IMR-90 (cell line): ENCODE data around the gene MAGI1. TPM values are rescaled to one million over a fixed set of nuclear protein-coding genes. Genes with fewer than 3 reads are reported as not detected.

ENCODE experiments used
- ATAC-seq: fragments of 200-7000 bp; cut with Tn5 transposase; 2 replicates; pipeline ENCODE4 v1.9.1; 2020; ENCODE audit warnings: low read depth, mild to moderate bottlenecking, moderate library complexity
- BruUV-seq: library from RNA; stranded (reverse); fragments of 400-500 nt; replicated peaks from 2 replicates; lab custom pipeline; 2021; lab: Mats Ljungman, UMichigan
- CTCF ChIA-PET: fragments of 300-600 bp; formaldehyde crosslinking; extraction: SDS; loops from one replicate; lab custom pipeline; 2021; ENCODE audit warnings: antibody characterized with exemption; lab: Yijun Ruan, JAX
- POLR2A ChIA-PET: fragments of 300-600 bp; sonication (Branson Sonifier 250); formaldehyde crosslinking; loops from one replicate; lab custom pipeline; 2022; ENCODE audit warnings: antibody characterized with exemption; ENCODE audit not compliant: unreplicated experiment; lab: Charles Lee
- DNase-seq: peaks from one replicate; pipeline ENCODE4 v3.0.0; 2013
- H2AFZ ChIP-seq: replicated peaks from 2 replicates; pipeline ENCODE3; 2013; ENCODE audit warnings: low read length, mild to moderate bottlenecking; ENCODE audit not compliant: poor library complexity
- H2AK5ac ChIP-seq: 2 replicates; pipeline ENCODE4 v1.6.1; 2013; ENCODE audit warnings: low read depth, low read length, inconsistent platforms
- H2AK9ac ChIP-seq: replicated peaks from 2 replicates; pipeline ENCODE3; 2013; ENCODE audit warnings: mild to moderate bottlenecking, low read depth, low read length, moderate library complexity; ENCODE audit not compliant: poor library complexity
- H2BK120ac ChIP-seq: 2 replicates; pipeline ENCODE4 v1.6.1; 2013; ENCODE audit warnings: low read depth, low read length, inconsistent platforms
- H2BK15ac ChIP-seq: 3 replicates; pipeline ENCODE4 v1.6.1; 2013; ENCODE audit warnings: low read depth, low read length, inconsistent platforms
- H2BK20ac ChIP-seq: 2 replicates; pipeline ENCODE4 v1.6.1; 2013; ENCODE audit warnings: low read depth, mild to moderate bottlenecking, inconsistent platforms, low read length, moderate library complexity
- H2BK5ac ChIP-seq: 2 replicates; pipeline ENCODE4 v1.6.1; 2013; ENCODE audit warnings: mild to moderate bottlenecking, low read depth, low read length, inconsistent platforms; ENCODE audit not compliant: poor library complexity, severe bottlenecking
- H3K14ac ChIP-seq: replicated peaks from 2 replicates; pipeline ENCODE4 v1.6.1; 2013; ENCODE audit warnings: low read depth, low read length, inconsistent platforms
- H3K18ac ChIP-seq: 2 replicates; pipeline ENCODE4 v1.6.1; 2013; ENCODE audit warnings: low read depth, low read length, control low read depth
- H3K23ac ChIP-seq: 2 replicates; pipeline ENCODE4 v1.6.1; 2013; ENCODE audit warnings: low read depth, low read length, inconsistent platforms
- H3K27ac ChIP-seq: 2 replicates; pipeline ENCODE4 v1.5.1; 2013; ENCODE audit warnings: mild to moderate bottlenecking, control low read depth, low read length; ENCODE audit not compliant: insufficient read depth
- H3K27me3 ChIP-seq: 2 replicates; pipeline ENCODE4 v1.6.1; 2013; ENCODE audit warnings: low read length; ENCODE audit not compliant: control insufficient read depth, insufficient read depth
- H3K36me3 ChIP-seq: 2 replicates; pipeline ENCODE4 v1.6.1; 2013; ENCODE audit warnings: low read length, mixed read lengths; ENCODE audit not compliant: control insufficient read depth, insufficient read depth
- H3K4ac ChIP-seq: 2 replicates; pipeline ENCODE4 v1.6.1; 2013; ENCODE audit warnings: low read depth, low read length, inconsistent platforms
- H3K4me1 ChIP-seq: 2 replicates; pipeline ENCODE4 v1.6.1; 2013; ENCODE audit warnings: low read length, mixed read lengths; ENCODE audit not compliant: control insufficient read depth, insufficient read depth
- H3K4me2 ChIP-seq: 2 replicates; pipeline ENCODE4 v1.6.1; 2013; ENCODE audit warnings: low read depth, mild to moderate bottlenecking, control low read depth, low read length, moderate library complexity
- H3K4me3 ChIP-seq: 2 replicates; pipeline ENCODE4 v1.5.1; 2013; ENCODE audit warnings: low read depth, mild to moderate bottlenecking, control low read depth, low read length, moderate library complexity; ENCODE audit not compliant: insufficient read depth
- H3K56ac ChIP-seq: 2 replicates; pipeline ENCODE4 v1.6.1; 2013; ENCODE audit warnings: low read length, inconsistent platforms; ENCODE audit not compliant: insufficient read depth; ENCODE audit errors: extremely low read depth
- H3K79me1 ChIP-seq, 2 experiments: 2 replicates each; pipeline ENCODE4 v1.6.1; 2013; ENCODE audit warnings: low read length in 2 of 2, inconsistent platforms in 1 of 2, low read depth in 1 of 2
- H3K9ac ChIP-seq: 2 replicates; pipeline ENCODE4 v1.6.1; 2013; ENCODE audit warnings: low read depth, low read length, control low read depth
- H3K9me1 ChIP-seq: 2 replicates; pipeline ENCODE4 v1.6.1; 2013; ENCODE audit warnings: low read length, inconsistent platforms; ENCODE audit not compliant: insufficient read depth
- H3K9me3 ChIP-seq: 2 replicates; pipeline ENCODE4 v1.6.1; 2013; ENCODE audit warnings: low read length; ENCODE audit not compliant: control insufficient read depth, insufficient read depth
- H4K20me1 ChIP-seq: 2 replicates; pipeline ENCODE4 v1.6.1; 2013; ENCODE audit warnings: low read length, inconsistent platforms; ENCODE audit not compliant: insufficient read depth
- H4K5ac ChIP-seq: 2 replicates; pipeline ENCODE4 v1.6.1; 2013; ENCODE audit warnings: mild to moderate bottlenecking, low read depth, low read length, control low read depth
- H4K8ac ChIP-seq, 2 experiments: 2 replicates each; pipeline ENCODE4 v1.6.1; 2013; ENCODE audit warnings: low read depth in 2 of 2, low read length in 2 of 2, control low read depth in 1 of 2, inconsistent platforms in 1 of 2
- H4K91ac ChIP-seq: 2 replicates; pipeline ENCODE4 v1.6.1; 2013; ENCODE audit warnings: low read depth, low read length, inconsistent platforms; ENCODE audit not compliant: insufficient read depth
- FOS ChIP-seq: fragments of 150-350 bp; IDR thresholded peaks from 2 replicates; pipeline ENCODE4 v1.6.1; 2016; ENCODE audit warnings: low read depth, low read length
- NFE2L2 ChIP-seq: fragments of 150-350 bp; IDR thresholded peaks from 2 replicates; pipeline ENCODE4 v1.6.1; 2016; ENCODE audit warnings: low read depth, mild to moderate bottlenecking, low read length
- RFX5 ChIP-seq: IDR thresholded peaks from 2 replicates; pipeline ENCODE4 v1.8.0; 2012; ENCODE audit warnings: low read depth, mild to moderate bottlenecking, low read length, moderate library complexity
- WGBS, 2 experiments: methylation state at CpG; one replicate each; pipeline versions ENCODE4 v1.1.5 to v1.1.7; 2013; ENCODE audit warnings: missing lambda C conversion rate in 2 of 2; ENCODE audit not compliant: insufficient read length in 1 of 2; ENCODE audit errors: extremely low coverage in 2 of 2; 5-methylcytosine and 5-hydroxymethylcytosine counted together
- dilution Hi-C: fragments of 300-500 bp; cut with HindIII; formaldehyde crosslinking; loops from one replicate; pipeline ENCODE4 v1.14.3; 2018; ENCODE audit warnings: low sequenced_read_pairs; ENCODE audit not compliant: unreplicated experiment
- in situ Hi-C: fragments of 300-500 bp; cut with MboI; formaldehyde crosslinking; loops from 3 replicates; pipeline ENCODE4 v1.14.3; 2019; ENCODE audit warnings: low sequenced_read_pairs, inconsistent platforms, mixed read lengths
- intact Hi-C: fragments of 100-400 bp; cut with micrococcal nuclease; formaldehyde crosslinking; loops from 2 replicates; pipeline ENCODE4 v1.10.0; 2022
- polyA plus RNA-seq, 3 experiments: library from polyadenylated mRNA; depleted of rRNA; stranded (reverse); fragments of >200 nt; gene quantifications; 2 replicates each; pipeline ENCODE4 v1.2.3, GENCODE V29; 2012; ENCODE audit warnings: low replicate concordance in 1 of 3
- total RNA-seq: library from RNA; depleted of rRNA; stranded (reverse); fragments of >200 nt; gene quantifications from 2 replicates; pipeline ENCODE4 v1.2.3, GENCODE V29; 2012
- TF ChIP-seq, protein P1 (sequence below): fragments of 150-350 bp; IDR thresholded peaks from 2 replicates; pipeline ENCODE4 v1.6.1; 2017; ENCODE audit warnings: mild to moderate bottlenecking, antibody characterized with exemption, low read length, low read depth

MAGI1 gene
- total and polyA plus RNA-seq, 2 of the 4 experiments (the other 2 are of a cell fraction), result 14.5 to 24.2 TPM

DNA sequence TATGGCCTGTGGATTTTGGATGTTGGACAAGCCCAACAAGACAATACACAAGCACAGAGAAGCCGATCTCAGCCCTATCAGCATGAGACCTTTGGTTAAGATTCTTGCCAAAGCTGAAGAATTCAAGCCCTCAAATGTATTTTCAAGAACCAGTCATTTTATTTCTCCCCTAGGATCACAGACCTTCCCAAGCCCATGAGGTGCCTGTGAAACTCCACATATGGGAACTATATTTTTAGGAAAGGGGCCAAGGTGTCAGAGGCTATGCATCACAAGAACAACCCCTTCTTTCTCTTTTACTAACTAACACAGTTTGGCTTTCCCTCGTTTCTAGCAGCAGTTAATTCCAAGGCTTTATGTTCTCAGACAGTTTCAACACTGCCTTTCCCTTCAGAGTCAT, 364.5 kb downstream of the MAGI1 start:
- in situ Hi-C loops (loop anchor here (10.0 kb wide), 1 partner anchor 239 kb away; no protein-coding TSS in a partner anchor), intact Hi-C loops (no loop called here), dilution Hi-C loops (no loop called here)
- Histone ChIP-seq H3K14ac (no peak overlapping the region), H2AK5ac (no peak overlapping the region), H2BK120ac (no peak overlapping the region), H2BK15ac (no peak overlapping the region), H3K4me1 (no peaks in the 10 kb centered on the region), H3K4me3 (no peak overlapping the region), H3K9me3 (no peaks in the 10 kb centered on the region), H3K4me2 (no peak overlapping the region), H3K79me1 (peaks cover 8 to 25% of the 10 kb centered on the region in 2 experiments; a peak in 3 of 4 replicates), H4K5ac (no peak overlapping the region), H2AFZ (no peak overlapping the region), H3K23ac (no peak overlapping the region), H2BK5ac (no peak overlapping the region), H4K20me1 (no peaks in the 10 kb centered on the region; the same call in 1 of the 2 replicates), H4K8ac (no peak overlapping the region), H2BK20ac (no peak overlapping the region), H3K27me3 (no peaks in the 10 kb centered on the region), H3K4ac (no peak overlapping the region), H3K36me3 (no peaks in the 10 kb centered on the region), H2AK9ac (no peak overlapping the region), H3K27ac (no peak overlapping the region), H4K91ac (no peak overlapping the region), H3K9me1 (peaks cover 3% of the 10 kb centered on the region), H3K18ac (no peak overlapping the region), H3K56ac (no peak overlapping the region), H3K9ac (no peak overlapping the region)
- BruUV-seq, result no TSS peak
- POLR2A ChIA-PET, result no interaction called here
- no peak for ATAC-seq
- CTCF ChIA-PET, result interaction anchor here (0.5 to 2.0 kb wide), 6 partner anchors 10 to 233 kb away, joined by 3 to 5 read pairs (median 4); no protein-coding TSS in a partner anchor
- TF ChIP-seq RFX5 (no peak), FOS (no peak), NFE2L2 (no peak)
- TF ChIP-seq, protein P1, sequence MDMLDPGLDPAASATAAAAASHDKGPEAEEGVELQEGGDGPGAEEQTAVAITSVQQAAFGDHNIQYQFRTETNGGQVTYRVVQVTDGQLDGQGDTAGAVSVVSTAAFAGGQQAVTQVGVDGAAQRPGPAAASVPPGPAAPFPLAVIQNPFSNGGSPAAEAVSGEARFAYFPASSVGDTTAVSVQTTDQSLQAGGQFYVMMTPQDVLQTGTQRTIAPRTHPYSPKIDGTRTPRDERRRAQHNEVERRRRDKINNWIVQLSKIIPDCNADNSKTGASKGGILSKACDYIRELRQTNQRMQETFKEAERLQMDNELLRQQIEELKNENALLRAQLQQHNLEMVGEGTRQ, result no peak
- 33% methylated on average over 1 of the region's 2 CpGs; no CpG with 5 or more reads in 1 of the 2 experiments for WGBS, 2 experiments
- no peak for DNase-seq
